ENCODE data around the gene WDR5B.

DNA sequence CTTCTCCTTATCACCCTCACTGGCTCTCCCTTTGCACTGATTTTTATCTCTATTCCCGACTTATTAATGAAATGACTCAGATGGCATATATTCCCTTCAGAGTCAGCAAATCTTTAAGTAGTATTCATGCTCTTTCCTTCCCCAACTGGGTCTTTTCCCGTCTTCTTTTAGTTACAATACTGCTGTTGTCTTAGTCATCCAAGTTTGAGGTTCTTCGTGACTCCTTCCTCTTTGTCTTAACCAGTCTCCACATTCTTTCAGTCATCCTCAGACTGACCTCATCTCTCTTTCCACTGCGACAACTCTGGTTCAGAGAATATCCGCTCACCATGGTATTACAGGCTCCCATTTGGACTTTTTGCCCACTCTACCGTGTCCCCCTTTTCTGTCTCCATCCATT lies 12.4 kb downstream of the WDR5B start:
- TF ChIP-seq, protein P1, sequence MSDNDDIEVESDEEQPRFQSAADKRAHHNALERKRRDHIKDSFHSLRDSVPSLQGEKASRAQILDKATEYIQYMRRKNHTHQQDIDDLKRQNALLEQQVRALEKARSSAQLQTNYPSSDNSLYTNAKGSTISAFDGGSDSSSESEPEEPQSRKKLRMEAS (IDR thresholded peaks at IDR 0.05), result no peak
- TF ChIP-seq, protein P2, sequence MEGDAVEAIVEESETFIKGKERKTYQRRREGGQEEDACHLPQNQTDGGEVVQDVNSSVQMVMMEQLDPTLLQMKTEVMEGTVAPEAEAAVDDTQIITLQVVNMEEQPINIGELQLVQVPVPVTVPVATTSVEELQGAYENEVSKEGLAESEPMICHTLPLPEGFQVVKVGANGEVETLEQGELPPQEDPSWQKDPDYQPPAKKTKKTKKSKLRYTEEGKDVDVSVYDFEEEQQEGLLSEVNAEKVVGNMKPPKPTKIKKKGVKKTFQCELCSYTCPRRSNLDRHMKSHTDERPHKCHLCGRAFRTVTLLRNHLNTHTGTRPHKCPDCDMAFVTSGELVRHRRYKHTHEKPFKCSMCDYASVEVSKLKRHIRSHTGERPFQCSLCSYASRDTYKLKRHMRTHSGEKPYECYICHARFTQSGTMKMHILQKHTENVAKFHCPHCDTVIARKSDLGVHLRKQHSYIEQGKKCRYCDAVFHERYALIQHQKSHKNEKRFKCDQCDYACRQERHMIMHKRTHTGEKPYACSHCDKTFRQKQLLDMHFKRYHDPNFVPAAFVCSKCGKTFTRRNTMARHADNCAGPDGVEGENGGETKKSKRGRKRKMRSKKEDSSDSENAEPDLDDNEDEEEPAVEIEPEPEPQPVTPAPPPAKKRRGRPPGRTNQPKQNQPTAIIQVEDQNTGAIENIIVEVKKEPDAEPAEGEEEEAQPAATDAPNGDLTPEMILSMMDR (IDR thresholded peaks at IDR 0.05; ENCODE audit: low read depth, low read length, missing input control), result no peak
